ENCODE data around the gene ACTN1.

GRCh38 chr14:68841016-68841809 lies 137.9 kb downstream of the ACTN1 start:
- no peak for TF ChIP-seq IRF3 (IDR thresholded peaks at IDR 0.05; ENCODE audit: low read depth, low read length)
- TF ChIP-seq REST (IDR thresholded peaks at IDR 0.05; ENCODE audit: low read depth, low read length): no peak
- no peak for TF ChIP-seq CHD2 (IDR thresholded peaks at IDR 0.05; ENCODE audit: low read length, partially characterized antibody)
- no peak for TF ChIP-seq CTCF (IDR thresholded peaks at IDR 0.05)
- no peak for TF ChIP-seq EP300 (IDR thresholded peaks at IDR 0.05; ENCODE audit: borderline replicate concordance in 1 of 2, low read depth in 1 of 2, low read length in 1 of 2)
- TF ChIP-seq ELF1 (IDR thresholded peaks at IDR 0.05): no peak
- no peak for TF ChIP-seq PBX3 (IDR thresholded peaks at IDR 0.05)
- TF ChIP-seq YY1 (IDR thresholded peaks at IDR 0.05; ENCODE audit: low read depth): no peak
- TF ChIP-seq USF1 (IDR thresholded peaks at IDR 0.05; ENCODE audit: borderline replicate concordance, low read depth): no peak
